ENCODE measurements around the gene DIPK1B. TPM values are rescaled to one million over a fixed set of nuclear protein-coding genes. Genes with fewer than 3 reads are reported as not detected.
"Not testable (repeated sequence)": the region's sequence is repeated elsewhere in the genome, so short reads cannot be mapped to it uniquely, and the experiment has no call there.

The DIPK1B gene
- total RNA-seq, 6 experiments from 2014 or later, result not detected

GRCh38 chr9:136762221-136762691 lies 49.9 kb downstream of the DIPK1B start:
- H3K36me3 Mint-ChIP-seq (ENCODE audit: low read depth), result no peaks in the 10 kb centered on the region
- H3K27me3 Mint-ChIP-seq (ENCODE audit: insufficient read depth), result peaks cover 10% of the 10 kb centered on the region
- DNase-seq, result no peak
- no peak overlapping the region for H3K4me3 Mint-ChIP-seq
- TF ChIP-seq CTCF (IDR thresholded peaks at IDR 0.05), result no peak
- H3K9me3 Mint-ChIP-seq, result no peaks in the 10 kb centered on the region
- no peak overlapping the region for H3K27ac Mint-ChIP-seq
- 0 out of 2 replicates have a peak, but pooled peaks cover 6% of the 10 kb centered on the region for H3K4me1 Mint-ChIP-seq (ENCODE audit: low read depth)

GRCh38 chr9:136762915-136763648 lies 50.7 kb downstream of the DIPK1B start:
- H3K27me3 Mint-ChIP-seq (ENCODE audit: insufficient read depth), result peaks cover 9% of the 10 kb centered on the region
- no peaks in the 10 kb centered on the region for H3K36me3 Mint-ChIP-seq (ENCODE audit: low read depth)
- H3K4me3 Mint-ChIP-seq, result no peak overlapping the region
- 0 out of 2 replicates have a peak, but pooled peaks cover 6% of the 10 kb centered on the region for H3K4me1 Mint-ChIP-seq (ENCODE audit: low read depth)
- DNase-seq, result no peak
- no peak for TF ChIP-seq CTCF (IDR thresholded peaks at IDR 0.05)
- H3K9me3 Mint-ChIP-seq, result no peaks in the 10 kb centered on the region
- no peak overlapping the region for H3K27ac Mint-ChIP-seq

GRCh38 chr9:136763649-136764035 lies 51.3 kb downstream of the DIPK1B start:
- Mint-ChIP-seq H3K27me3 (ENCODE audit: insufficient read depth) (peaks cover 9% of the 10 kb centered on the region), H3K4me3 (no peak overlapping the region), H3K36me3 (ENCODE audit: low read depth) (no peaks in the 10 kb centered on the region), H3K9me3 (no peaks in the 10 kb centered on the region), H3K4me1 (ENCODE audit: low read depth) (0 out of 2 replicates have a peak, but pooled peaks cover 6% of the 10 kb centered on the region), H3K27ac (no peak overlapping the region)
- no peak for TF ChIP-seq CTCF (IDR thresholded peaks at IDR 0.05)
- DNase-seq, result no peak

GRCh38 chr9:136764301-136764891 lies 52.0 kb downstream of the DIPK1B start, which contains the start of gene LCN15:
LCN15 (minus strand) TSS chr9:136764518; CDS start chr9:136764488, 30 bp downstream.
- peaks cover 9% of the 10 kb centered on the region for H3K27me3 Mint-ChIP-seq (ENCODE audit: insufficient read depth)
- no peak for DNase-seq
- no peaks in the 10 kb centered on the region for H3K36me3 Mint-ChIP-seq (ENCODE audit: low read depth)
- no peak within 1 kb of the TSS for H3K27ac Mint-ChIP-seq
- TF ChIP-seq CTCF (IDR thresholded peaks at IDR 0.05), result no peak
- 0 out of 2 replicates have a peak, but pooled peaks cover 6% of the 10 kb centered on the region for H3K4me1 Mint-ChIP-seq (ENCODE audit: low read depth)
- H3K9me3 Mint-ChIP-seq, result no peaks in the 10 kb centered on the region
- no peak within 1 kb of the TSS for H3K4me3 Mint-ChIP-seq

GRCh38 chr9:136765041-136765440 lies 52.7 kb downstream of the DIPK1B start:
- H3K27me3 Mint-ChIP-seq (ENCODE audit: insufficient read depth), result peaks cover 9% of the 10 kb centered on the region

GRCh38 chr9:136765745-136766409 lies 53.5 kb downstream of the DIPK1B start:
- not testable (repeated sequence) for H3K9me3 Mint-ChIP-seq; H3K4me1 Mint-ChIP-seq (ENCODE audit: low read depth); DNase-seq; H3K27ac Mint-ChIP-seq; H3K27me3 Mint-ChIP-seq (ENCODE audit: insufficient read depth); H3K4me3 Mint-ChIP-seq; H3K36me3 Mint-ChIP-seq (ENCODE audit: low read depth)

More at GRCh38 chr9:136765041-136765440, 52.7 kb downstream of the DIPK1B start:
- no peak for TF ChIP-seq CTCF (IDR thresholded peaks at IDR 0.05)
- no peak for DNase-seq
- Mint-ChIP-seq H3K4me1 (ENCODE audit: low read depth) (0 out of 2 replicates have a peak, but pooled peaks cover 6% of the 10 kb centered on the region), H3K27ac (no peak overlapping the region), H3K9me3 (no peaks in the 10 kb centered on the region), H3K36me3 (ENCODE audit: low read depth) (no peaks in the 10 kb centered on the region), H3K4me3 (no peak overlapping the region)
